ENCODE measurements around the gene CABP7. TPM values are rescaled to one million over a fixed set of nuclear protein-coding genes. Genes with fewer than 3 reads are reported as not detected.

The CABP7 gene
- total RNA-seq, 1 experiment from 2014 or later, result not detected

GRCh38 chr22:29780748-29781676 is 61.2 kb downstream of the CABP7 start:
- no peak overlapping the region for H3K27ac ChIP-seq (ENCODE audit: low read depth, low read length)
- H2AFZ ChIP-seq (ENCODE audit: low read depth, low read length, poor library complexity, severe bottlenecking), result no peak overlapping the region
- POLR2A ChIA-PET, result interaction anchor here (0.7 kb wide), 1 partner anchor 11 kb away, joined by 3 read pairs; no protein-coding TSS in a partner anchor
- RAD21 ChIA-PET (ENCODE audit: low non-redundant PET in 1 of 2, low total read pairs in 2 of 2, uncharacterized antibody in 2 of 2, unreplicated experiment in 2 of 2), result no interaction called here
- 0 out of 2 replicates have a peak overlapping the region, but pooled peaks have one; percentile 8 for H3K9ac ChIP-seq (ENCODE audit: low read length)
- no peaks in the 10 kb centered on the region for H3K36me3 ChIP-seq (ENCODE audit: control insufficient read depth in 1 of 2, insufficient read depth in 2 of 2, low read length in 2 of 2)
- DNase-seq (ENCODE audit: low read depth, low spot score), result no peak
- no peaks in the 10 kb centered on the region for H3K27me3 ChIP-seq (ENCODE audit: insufficient read depth, low read length)
- no peaks in the 10 kb centered on the region for H4K20me1 ChIP-seq (ENCODE audit: insufficient read depth)
- H3K9me2 ChIP-seq (ENCODE audit: insufficient read depth), result no peaks in the 10 kb centered on the region
- CTCF ChIA-PET, result interaction anchor here (0.7 kb wide), 1 partner anchor 8 kb away, joined by 3 read pairs; no protein-coding TSS in a partner anchor
- peak; percentile 37 for ATAC-seq
- H3K79me2 ChIP-seq (ENCODE audit: insufficient read depth, low read length), result no peaks in the 10 kb centered on the region
- no peak overlapping the region for H3K4me3 ChIP-seq (replicated peaks in 1 of 2; ENCODE audit: low read depth in 1 of 2, low read length in 2 of 2)
- H3K9me3 ChIP-seq (ENCODE audit: control insufficient read depth in 1 of 2, insufficient read depth in 1 of 2, low read depth in 1 of 2, low read length in 2 of 2), result no peaks in the 10 kb centered on the region
- intact Hi-C loops (cut with micrococcal nuclease), result no loop called here
- peak overlapping the region; percentile 43 for H3K4me2 ChIP-seq (ENCODE audit: low read length)
- TF ChIP-seq EZH2phosphoT487 (IDR thresholded peaks at IDR 0.05; ENCODE audit: borderline replicate concordance) (no peak), TCF7L2 (IDR thresholded peaks at IDR 0.05; ENCODE audit: borderline replicate concordance, extremely low read depth, insufficient read depth, insufficient read length) (no peak)
- BruUV-seq (replicated peaks), result no TSS peak
- peaks cover 11 to 38% of the 10 kb centered on the region in 2 experiments for H3K4me1 ChIP-seq (ENCODE audit: control insufficient read depth in 1 of 2, insufficient read depth in 2 of 2, low read length in 2 of 2)

Other genes starting within 250 kb of the CABP7 start
- not detected for gene NEFH, start 239.8 kb upstream of the CABP7 start, total RNA-seq (2021; ENCODE audit: unreplicated experiment)
- gene THOC5, start 166.2 kb upstream of the CABP7 start, total RNA-seq (2021; ENCODE audit: unreplicated experiment), result 80.6 TPM
- gene NIPSNAP1, start 138.9 kb upstream of the CABP7 start, total RNA-seq (2021; ENCODE audit: unreplicated experiment), result 101 TPM
- gene NF2, start 116.4 kb upstream of the CABP7 start, total RNA-seq (2021; ENCODE audit: unreplicated experiment), result 70.2 TPM
- gene ZMAT5, start 47.0 kb downstream of the CABP7 start, total RNA-seq (2021; ENCODE audit: unreplicated experiment), result 16.0 TPM
- 119 TPM for gene UQCR10, start 47.4 kb downstream of the CABP7 start, total RNA-seq (2021; ENCODE audit: unreplicated experiment)
- 68.6 TPM for gene ASCC2, start 118.3 kb downstream of the CABP7 start, total RNA-seq (2021; ENCODE audit: unreplicated experiment)
- 27.0 TPM for gene MTMR3, start 163.2 kb downstream of the CABP7 start, total RNA-seq (2021; ENCODE audit: unreplicated experiment)